ENCODE results near the gene DRGX.

Gene DRGX

DNA sequence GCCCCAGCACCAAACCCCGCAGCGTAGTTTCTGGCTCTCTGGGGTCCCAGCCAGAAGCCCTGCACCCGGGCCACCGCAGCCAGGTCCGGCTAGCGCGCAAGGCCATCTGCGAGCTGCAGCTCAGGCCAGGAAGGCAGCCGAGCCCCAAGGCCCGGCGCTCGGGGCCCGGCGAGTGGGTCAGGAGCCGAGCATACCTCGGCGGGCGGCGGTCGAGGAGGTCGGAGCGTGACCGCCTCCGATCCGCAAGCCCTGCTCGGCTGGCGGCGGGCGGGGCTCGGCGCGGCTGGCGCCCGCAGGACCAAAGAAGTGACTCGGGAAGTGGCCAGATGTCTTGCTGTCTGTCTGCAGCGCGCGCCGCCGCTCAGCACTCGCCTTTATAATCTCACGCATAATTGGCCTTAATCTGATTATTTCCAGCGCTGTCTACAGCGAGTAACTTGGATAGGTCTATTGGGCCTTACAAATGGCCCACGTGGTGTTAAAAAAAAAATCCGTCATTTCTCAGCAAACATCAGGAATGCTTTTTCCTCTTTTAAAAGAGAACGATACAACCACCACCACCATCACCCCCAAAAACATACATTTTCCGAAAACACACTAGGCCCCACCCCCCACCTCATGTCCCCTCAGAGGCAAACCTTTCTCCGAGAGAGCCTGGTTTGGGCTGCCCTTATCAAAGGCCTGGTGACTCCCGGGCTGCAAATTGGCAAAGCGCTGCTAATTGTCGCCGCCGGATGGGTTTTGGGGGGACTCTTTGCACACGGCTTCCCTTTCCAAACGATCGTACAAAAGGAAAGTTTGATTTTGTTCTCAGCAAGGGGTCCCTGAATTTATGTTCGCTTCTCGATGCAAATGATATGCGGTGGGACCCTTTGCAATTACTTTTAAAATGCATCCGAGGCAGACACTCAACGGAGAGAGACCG lies at the start of gene DRGX:
Gene DRGX, minus strand, starts transcription at position 349 of the 925 bp plus-strand sequence. CDS start 649 bp downstream, outside the sequence.
- DNase-seq (ENCODE audit: low read depth) = no peak

DNA sequence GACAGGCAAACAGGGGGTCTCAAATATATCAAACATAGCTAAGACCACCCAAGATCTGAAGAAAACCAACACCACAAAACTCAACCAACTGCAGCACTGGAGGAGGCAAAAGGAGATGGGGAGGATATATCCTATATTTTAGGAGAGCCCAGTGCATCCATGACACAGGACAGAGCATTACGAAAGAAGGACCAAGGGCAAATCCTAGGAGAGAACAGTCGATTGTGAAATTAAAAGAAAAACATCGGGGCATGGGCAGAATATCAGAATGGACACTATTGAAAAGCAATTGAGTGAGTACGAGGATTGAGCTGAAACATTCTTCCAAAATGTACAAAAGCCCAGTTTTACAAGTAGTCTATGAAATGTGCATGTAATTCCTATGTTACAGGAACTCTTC lies 48.5 kb upstream of the DRGX start:
- no peak for DNase-seq (ENCODE audit: low read depth)

DNA sequence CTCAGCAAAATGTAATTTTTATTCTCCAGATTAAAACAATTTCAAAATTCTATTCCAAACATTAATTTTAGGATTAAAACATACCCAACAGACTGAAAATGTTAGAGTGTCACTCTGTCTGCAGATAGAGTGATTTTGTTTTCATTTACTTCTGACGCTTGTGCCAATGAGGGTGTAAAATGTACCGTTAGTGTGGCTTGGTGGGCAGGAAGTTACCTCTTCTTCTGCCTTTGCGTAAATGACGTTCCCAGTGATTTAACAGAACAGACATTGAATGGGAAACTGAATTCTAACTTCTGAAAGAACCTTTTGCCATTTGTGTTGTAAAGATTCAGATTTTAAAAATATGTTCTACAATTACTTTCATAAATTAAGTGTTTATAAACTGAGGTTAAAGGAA lies 47.0 kb upstream of the DRGX start:
- no peak for DNase-seq (ENCODE audit: low read depth)

DNA sequence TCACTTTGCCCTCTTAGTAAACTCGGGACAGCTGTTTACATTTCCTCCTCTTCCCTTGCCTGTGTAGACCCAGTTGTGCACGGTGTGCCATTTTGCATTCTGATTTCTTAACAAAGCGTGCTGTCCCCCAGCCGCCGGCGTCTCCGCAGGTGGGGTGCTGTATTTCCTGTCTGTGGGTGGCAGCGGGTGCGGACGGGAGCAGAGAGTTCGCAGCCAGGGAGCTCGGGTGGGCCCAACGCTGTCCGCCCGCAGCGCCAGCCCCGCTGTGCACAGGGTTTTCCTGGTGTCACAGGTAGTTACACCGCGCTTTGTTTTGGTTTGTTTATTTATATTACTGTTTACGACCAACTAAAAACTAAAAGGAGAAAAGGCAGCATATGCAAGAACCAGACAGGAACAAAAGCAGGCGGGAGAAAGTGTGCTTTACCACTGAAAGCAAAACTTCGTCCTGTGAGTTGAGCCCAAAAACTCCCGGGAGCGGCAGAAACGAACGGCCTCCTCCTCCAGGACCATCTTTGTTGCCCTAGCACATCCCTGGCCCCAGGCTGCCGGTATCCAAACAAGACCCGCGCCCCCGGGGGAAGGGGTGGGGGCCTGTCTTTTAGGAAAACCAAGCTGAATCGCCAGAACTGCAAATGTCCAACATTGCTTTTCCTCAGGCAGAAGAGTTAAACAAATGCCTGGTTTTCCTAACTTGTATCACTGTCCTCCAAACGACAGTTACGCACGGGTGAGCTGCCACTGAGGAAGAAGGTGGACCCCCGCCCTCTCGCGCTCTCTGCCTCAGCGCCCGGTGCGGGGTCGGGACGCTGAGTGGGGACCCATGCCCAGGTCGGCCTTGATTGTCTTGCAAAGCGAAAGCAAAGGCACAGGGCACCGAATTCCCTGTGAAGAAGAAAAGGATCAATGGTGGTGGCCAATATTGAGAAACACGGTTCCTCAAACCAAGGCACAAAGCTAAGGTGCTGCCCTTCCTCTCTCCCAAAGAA lies 45.9 kb upstream of the DRGX start:
- no peak for DNase-seq (ENCODE audit: low read depth)

DNA sequence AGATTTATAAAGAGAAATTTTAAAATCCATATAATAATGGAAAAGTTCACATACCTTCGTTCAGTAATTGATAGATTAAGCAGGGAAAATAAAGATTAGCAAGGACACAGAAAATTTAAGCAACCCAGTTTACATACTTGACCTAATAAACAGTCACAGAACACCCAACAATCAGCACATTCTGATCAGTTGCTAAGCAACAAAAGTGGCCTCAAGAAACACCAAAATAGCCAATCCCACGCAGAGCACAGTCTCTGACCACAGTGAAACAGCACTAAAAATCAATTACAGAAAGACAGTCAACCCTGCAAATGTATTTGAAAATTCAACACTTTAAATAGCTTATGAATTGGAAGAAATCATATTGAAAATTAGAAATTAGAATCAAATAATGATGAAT lies 39.3 kb upstream of the DRGX start:
- no peak for DNase-seq (ENCODE audit: low read depth)

DNA sequence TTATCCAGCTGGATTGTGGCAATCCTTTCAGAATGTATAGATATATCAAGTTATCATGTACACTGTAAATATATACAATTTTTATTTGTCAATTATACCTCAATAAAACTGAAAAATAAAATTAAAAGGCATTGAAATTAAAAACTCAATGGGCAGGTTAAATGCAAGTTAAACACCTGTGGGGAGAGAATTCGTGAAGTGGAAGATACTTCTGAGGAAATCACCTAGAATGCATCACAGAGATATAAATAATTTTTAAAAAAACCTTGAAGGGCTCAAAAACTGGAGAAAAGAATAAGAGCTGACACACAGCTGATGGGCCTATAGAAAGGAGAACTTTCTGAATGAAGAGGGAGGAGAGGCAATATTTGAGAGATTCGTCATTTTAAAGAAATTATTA lies 37.2 kb upstream of the DRGX start:
- no peak for DNase-seq (ENCODE audit: low read depth)

DNA sequence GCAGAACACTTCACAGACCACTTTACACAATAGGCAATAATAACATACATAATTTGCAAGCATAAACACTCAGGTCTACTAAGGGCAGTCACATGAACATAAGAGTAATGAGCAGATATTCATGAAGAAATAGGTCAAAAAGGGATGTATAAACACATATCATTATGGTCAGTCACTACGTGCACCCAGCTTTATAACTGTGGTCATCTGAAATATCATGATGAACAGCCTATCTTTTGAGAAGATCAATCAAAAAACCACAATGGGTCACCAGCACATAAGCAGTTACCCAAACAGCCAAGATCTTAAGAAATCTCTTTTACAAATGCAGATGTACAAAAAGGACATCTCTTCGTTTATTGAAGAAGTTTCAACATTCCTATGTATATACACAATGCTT lies 35.5 kb upstream of the DRGX start:
- no peak for DNase-seq (ENCODE audit: low read depth)

DNA sequence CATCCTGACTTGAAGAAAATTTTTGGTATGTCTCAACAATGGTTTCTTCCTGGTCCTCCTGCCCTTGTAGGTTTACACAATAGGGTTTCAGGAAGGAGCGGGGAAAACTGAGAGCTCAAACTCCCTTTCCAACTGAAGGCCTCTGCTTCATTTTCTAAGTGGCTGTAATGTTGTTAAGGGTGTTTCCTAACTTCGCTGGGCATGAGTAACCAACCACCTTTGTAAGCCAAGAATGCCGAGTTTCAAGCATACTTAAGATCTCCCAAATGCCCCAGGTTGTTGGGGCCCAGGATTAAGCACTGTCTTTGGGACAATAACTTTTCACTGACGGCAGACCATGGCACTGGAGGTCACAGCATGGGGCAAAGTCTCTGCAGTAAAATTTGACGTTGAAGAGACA lies 33.6 kb upstream of the DRGX start:
- no peak for DNase-seq (ENCODE audit: low read depth)

DNA sequence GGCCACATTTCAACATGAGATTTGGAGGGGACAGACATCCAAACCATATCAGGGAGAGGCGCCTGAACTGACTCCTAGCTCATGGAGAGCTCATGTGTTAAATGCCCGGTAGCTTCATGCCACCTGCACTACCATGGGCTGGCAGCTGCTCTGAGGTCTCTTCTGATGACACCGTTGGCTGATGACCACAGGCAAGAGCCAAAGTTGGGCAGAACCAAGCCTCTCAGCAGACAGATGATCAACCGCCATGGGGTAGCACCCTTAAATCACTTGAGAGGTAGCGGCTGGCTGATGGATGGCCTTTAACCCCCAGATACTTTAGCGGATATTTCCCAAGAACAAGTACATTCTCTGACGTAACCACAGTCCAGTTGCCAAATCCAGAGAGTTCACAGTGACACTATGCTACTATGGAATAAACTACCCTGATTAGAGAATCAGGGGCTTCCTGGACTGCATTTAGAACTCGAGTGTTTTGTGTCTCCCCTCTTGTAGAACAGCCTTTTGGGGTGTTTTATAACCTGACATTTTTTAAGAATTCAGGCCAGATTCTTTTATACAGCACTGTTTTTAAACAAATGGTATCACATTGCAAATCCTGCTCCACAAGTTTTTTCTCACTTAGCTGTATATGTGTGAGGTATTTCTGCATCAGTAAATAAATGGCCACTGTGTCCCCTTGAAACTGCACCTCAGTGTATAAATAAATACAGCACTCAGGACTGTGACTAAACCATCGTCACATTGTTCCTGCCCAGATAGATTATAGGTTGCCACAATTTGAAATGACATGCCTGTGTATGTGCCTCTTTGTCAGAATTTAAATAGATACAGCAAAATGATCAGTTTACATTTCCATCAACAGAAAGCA lies 30.8 kb upstream of the DRGX start:
- DNase-seq (ENCODE audit: low read depth) = no peak

DNA sequence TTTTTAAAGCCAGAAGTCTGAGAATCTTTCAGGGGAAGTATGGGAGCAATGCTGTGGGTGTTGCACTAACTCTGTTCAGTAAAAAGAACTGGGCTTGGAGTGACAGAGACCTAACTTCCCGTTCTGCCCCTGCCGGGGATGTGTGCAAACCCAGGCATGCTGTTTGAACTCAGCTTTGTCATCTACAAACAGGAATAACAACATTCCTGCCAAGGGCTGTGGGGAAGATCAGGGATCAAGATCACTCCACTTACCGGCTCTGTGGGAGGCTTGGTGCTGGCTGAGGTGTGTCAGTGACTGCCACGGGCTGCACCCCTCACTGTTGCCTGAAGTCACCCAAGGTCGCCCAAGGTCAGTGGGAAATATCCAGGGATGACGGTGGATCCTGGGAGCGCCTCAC lies 23.1 kb upstream of the DRGX start:
- DNase-seq (ENCODE audit: low read depth) = no peak

DNA sequence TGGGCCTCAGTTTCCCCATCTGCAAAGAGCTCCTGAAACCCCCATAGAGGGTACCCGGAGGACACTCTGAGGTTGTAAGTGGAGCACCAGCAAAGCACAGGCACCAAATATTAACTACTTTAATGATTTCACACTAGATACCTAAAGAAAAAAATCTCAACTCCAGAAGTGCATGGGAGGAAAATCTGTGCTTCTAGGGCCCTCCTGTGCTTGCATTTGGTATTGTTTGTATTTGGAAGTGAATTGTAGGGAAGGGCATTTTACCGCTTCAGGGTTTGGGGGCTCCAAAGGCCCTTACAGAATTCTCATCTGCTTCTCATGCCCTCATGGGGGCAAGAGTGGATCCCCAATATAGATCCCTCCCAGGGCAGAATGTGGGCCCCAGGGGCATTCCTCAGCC lies 22.4 kb upstream of the DRGX start:
- no peak for DNase-seq (ENCODE audit: low read depth)

DNA sequence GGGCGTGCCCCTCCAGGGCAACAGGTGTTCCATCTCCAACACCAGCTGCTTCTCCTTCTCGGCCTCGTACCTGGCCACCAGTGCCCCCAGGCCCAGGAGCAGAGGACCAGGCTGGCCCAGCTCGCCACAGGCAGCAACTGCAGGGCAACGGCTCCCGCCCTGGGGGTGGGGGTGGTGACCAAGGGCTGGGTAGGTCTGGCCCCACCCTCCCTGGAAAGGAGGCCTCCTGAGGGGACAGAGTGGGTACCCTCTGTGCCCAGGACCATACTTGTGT lies 22.1 kb upstream of the DRGX start:
- DNase-seq (ENCODE audit: low read depth) = no peak

DNA sequence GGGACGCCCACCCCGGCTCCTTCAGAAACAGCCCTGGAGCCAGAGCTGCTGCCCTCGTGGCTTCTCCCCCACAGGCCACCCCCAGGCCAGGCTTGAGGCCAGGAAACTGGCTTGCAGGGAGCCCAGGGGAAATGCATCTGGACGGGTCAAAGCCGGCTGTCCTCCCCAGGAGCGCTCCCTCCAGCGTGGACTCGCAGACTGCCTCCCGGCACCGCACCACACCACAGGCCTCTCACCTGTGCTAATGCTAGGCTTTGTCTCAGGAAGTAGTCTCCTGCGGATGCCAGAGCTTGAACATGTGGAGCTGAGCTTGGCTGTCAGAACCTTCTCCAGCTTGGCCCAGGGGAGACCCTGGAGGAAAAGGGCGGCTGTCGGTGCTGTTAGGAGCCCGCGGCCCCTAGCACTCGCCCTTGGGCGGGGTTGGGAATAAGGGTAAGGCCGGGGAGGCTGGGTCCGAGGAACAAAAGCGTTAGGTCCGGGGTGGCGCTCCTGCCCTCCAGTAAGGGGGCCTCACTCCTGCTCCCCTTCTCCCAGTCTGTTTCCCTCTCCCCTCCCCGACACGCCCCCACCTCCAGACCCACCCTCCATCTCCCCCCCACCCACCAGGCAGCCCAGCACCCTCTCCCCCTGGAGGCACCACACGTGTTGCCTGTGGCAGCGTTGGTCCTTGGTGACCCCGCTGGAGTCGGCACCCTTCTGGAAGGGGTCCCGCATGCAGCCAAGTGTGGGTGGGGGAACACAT lies 21.6 kb upstream of the DRGX start:
- DNase-seq (ENCODE audit: low read depth) = no peak

DNA sequence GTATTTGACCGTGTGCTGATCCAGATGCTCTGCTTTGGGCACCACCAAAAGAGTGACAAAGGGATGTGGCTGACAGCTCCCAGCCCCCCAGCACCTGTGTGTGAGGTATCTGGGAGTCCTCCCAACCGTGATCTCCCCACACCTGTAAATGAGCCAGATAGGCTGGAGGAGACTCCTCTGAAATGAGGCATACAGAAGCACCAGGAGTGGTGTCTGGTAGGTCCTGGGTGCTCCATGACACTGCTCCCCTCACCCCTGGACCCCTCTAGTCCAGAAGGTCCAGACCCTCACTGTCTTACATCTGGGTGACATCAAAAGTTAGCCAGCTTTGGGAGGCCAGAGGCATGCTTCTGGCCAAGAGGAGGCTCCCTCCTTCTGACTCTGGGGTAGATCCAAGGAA lies 20.0 kb upstream of the DRGX start:
- no peak for DNase-seq (ENCODE audit: low read depth)

DNA sequence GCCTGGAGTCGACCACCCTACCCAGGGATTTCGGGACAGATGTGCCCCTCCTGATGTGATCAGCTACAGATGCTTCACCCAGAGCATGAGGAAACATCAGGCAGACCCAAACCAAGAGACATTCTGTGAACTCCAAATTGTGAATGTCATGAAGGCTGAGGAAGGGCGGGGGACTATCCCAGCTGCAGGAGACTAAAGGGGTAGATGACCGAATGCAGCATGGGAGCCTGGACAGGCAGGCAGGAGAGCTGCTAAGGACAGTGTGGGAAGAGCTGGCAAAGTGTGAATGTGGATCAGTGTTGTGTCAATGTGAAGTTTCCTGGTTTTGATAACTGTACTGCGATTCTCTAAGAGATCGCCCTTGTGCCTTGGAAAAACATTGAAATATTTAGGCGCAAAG lies 19.2 kb upstream of the DRGX start:
- DNase-seq (ENCODE audit: low read depth) = no peak

DNA sequence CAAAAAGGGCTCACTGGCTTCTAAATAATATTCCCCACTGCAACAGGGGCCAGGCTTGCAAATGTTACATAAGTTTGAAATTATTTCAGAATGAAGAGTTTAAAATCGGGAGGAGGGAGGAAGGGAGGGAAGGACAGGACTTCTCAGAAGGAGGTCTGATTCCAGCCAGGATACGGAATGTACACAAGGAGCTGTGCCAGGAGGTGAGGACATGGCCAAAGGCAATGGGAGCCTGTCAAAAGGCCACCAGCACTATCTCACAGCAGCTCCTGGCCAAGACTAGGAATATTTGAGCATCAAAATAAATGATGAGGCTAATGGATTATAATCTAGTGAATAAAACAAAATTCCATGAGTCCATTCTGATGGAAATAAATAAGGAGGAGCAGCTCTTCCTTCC lies 18.6 kb upstream of the DRGX start:
- DNase-seq (ENCODE audit: low read depth) = no peak

DNA sequence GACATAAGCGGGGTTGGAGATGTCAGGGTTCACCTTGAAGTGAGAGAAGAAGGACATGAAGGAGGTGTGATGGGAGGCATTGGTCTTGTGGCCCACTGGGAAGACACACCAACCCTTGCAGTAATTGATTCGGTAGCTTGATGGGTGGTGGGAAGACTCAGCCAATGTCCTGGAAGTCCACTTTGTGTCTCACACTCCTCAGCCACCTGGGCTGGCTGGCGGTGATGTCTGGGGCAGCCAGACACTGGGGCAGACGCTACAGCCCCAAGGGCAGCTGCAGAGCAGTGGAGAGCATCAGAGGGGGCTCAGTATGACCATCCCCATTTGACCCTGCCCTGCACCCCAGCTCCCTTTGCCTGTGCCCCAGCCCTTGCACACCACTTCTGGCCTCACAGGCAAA lies 16.7 kb upstream of the DRGX start:
- no peak for DNase-seq (ENCODE audit: low read depth)

DNA sequence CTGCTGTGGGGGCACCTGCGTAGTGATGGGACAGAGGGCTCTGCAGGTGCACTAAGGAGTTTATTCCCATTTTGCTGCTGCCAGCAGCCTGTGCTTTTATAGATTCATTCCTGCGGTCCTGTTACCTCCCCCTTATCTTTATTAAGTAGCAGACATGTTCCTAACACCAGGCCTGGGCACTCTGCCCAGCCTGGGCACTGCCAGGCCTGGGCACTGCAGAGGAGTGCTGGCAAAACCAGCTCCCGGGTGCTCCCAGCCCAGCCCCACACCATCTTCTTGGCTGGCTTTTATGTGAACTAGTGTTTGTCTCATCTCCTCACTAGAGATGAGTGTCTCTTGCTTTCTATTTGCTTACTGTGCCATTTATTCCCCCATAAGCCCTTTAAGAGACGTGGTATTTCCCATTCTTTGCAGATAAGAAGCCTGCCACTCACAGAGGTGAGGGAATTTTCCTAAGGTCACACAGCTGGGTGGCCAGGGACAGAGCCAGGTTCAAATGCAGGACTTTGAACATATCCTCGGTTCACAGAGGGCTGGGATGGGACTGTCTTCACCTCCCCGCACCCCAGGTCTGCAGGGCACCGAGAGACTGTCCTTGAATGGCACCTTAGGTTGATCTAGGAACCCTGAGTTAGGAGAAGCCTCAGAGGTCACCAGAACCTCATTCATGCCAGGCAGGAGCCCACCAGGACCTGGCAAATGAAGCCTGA lies 14.6 kb upstream of the DRGX start:
- no peak for DNase-seq (ENCODE audit: low read depth)

DNA sequence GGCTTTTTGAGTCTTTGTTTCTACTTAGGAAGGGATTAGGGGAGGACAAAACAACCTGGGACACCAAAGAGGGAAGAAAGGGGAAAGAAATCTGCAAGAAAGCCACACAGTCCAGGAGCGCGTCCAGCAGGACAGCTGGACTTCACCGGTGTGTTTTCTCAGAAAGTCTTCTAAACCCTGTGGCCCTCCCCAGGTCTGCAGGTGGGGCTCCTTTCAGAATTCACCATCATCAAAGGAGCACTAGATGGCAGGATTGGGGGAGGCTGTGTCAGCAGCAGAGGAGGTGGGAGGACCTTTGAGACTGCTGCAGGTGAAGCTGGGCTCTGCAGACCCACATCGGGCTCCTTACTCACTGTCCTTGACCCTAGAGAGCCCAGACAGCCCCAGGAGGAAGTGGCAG lies 13.9 kb upstream of the DRGX start:
- DNase-seq (ENCODE audit: low read depth) = no peak

DNA sequence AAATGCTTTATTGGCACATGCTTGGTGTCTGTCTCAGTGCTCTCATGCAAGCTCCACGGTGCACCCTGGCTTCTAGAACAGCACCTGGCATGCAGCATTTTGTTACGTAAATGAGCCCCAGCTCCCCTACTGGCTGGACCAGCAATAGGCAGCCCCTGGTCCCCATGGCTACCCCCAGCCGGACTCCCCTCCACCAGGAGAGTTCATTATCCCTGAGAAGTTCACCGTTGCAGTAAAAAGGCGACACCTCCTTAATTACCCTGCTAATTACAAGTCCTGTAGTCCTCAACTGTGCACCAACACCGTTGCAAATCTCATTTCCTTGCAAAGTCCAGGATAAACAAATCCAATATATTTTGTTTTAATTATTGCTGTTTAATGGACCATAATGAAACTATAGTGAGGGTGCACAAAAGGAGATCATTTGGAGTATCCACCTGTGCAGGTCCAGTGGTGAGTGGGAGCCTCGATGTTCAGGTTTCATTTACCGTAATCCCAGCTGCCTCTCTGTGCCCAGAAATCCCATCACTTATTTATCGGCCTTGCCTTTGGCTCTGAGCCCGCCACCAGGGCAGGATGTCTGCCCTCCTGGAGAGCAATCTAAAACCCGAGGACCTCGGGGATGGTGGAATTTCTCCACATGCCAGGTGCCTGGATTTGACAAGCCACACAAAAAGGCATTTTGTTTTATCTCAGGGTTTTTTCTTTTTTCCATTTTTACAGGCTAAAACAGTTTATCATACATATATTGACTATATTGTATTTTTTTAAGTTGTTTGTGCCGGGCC lies 12.8 kb upstream of the DRGX start:
- no peak for DNase-seq (ENCODE audit: low read depth)
